ENCODE results near the gene PLAAT4. TPM values are rescaled to one million over a fixed set of nuclear protein-coding genes. Genes with fewer than 3 reads are reported as not detected.
A peak's percentile ranks its signal among the peaks of the same experiment; 100 is the strongest.
"Not testable (repeated sequence)": the region's sequence is repeated elsewhere in the genome, so short reads cannot be mapped to it uniquely, and the experiment has no call there.

PLAAT4 gene
- total and polyA plus RNA-seq, 2 experiments from 2014 or later, result 7.9 to 13.7 TPM

DNA sequence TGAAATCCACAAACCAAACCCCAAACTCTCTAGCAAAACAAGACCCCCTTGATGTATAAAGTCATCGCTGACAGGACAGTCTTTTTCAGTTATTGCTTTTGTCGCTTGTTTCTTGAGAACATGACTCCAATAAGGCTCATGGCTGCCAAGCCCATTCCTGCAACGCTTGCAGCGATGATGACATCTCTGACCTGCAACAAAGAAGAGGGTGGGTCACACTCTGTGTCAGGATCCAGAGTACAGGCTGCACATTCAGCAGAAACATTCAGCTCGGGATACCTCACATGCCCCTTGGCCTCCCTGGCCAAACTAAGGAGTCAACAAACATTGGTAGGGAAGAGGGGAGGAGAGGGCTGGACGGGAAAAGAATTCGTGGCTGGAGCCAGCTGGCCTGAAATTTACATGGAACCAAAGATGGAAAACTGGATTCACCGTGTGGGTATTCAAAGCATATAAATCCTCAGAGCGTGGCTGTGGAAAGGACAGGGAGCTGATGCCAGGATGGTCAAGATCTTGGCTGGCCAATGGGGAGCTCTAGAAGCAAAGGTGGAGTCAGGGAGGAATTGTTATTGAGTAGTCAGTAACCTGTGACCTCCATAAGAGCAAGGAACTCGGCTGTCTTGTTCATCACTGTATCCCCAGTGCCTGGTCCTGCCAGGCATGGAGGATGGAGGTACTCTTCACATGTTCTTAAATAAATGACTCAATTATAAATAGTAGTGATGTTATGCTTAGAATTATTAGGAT, 38.4 kb downstream of the PLAAT4 start:
- TF ChIP-seq EZH2phosphoT487 (IDR thresholded peaks at IDR 0.05; ENCODE audit: low read depth, severe bottlenecking, unreplicated experiment) (no peak), EZH2 (IDR thresholded peaks at IDR 0.05; ENCODE audit: borderline replicate concordance) (no peak)
- TF ChIP-seq, protein P1, sequence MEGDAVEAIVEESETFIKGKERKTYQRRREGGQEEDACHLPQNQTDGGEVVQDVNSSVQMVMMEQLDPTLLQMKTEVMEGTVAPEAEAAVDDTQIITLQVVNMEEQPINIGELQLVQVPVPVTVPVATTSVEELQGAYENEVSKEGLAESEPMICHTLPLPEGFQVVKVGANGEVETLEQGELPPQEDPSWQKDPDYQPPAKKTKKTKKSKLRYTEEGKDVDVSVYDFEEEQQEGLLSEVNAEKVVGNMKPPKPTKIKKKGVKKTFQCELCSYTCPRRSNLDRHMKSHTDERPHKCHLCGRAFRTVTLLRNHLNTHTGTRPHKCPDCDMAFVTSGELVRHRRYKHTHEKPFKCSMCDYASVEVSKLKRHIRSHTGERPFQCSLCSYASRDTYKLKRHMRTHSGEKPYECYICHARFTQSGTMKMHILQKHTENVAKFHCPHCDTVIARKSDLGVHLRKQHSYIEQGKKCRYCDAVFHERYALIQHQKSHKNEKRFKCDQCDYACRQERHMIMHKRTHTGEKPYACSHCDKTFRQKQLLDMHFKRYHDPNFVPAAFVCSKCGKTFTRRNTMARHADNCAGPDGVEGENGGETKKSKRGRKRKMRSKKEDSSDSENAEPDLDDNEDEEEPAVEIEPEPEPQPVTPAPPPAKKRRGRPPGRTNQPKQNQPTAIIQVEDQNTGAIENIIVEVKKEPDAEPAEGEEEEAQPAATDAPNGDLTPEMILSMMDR (IDR thresholded peaks at IDR 0.05; ENCODE audit: poor library complexity), result no peak
- Histone ChIP-seq H3K27me3 (no peaks in the 10 kb centered on the region), H4K20me1 (ENCODE audit: insufficient read depth, poor library complexity, severe bottlenecking) (no peaks in the 10 kb centered on the region), H3K36me3 (replicated peaks; ENCODE audit: insufficient read depth, low read depth) (no peaks in the 10 kb centered on the region), H3K4me2 (peak overlapping the region; percentile 68), H2AFZ (peak overlapping the region; percentile 49), H3K9me2 (replicated peaks; ENCODE audit: insufficient read depth) (no peaks in the 10 kb centered on the region), H3K4me1 (ENCODE audit: insufficient read depth) (peaks cover 18% of the 10 kb centered on the region), H3K4me3 (no peak overlapping the region), H3K27ac (peak overlapping the region; percentile 92), H3K9me3 (ENCODE audit: low read depth) (no peaks in the 10 kb centered on the region), H3K79me2 (no peaks in the 10 kb centered on the region)
- WGBS (ENCODE audit: low lambda C conversion rate, missing lambda C conversion rate), result 67% methylated on average over 10 of the region's 10 CpGs
- DNase-seq (ENCODE audit: low spot score), result peak; percentile 61

DNA sequence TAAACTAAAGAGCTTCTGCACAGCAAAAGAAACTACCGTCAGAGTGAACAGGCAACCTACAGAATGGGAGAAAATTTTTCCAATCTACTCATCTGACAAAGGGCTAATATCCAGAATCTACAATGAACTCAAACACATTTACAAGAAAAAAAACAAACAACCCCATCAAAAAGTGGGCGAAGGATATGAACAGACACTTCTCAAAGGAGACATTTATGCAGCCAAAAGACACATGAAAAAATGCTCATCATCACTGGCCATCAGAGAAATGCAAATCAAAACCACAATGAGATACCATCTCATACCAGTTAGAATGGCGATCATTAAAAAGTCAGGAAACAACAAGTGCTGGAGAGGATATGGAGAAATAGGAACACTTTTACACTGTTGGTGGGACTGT, 42.3 kb downstream of the PLAAT4 start:
- H3K4me3 ChIP-seq; H3K9me2 ChIP-seq (replicated peaks; ENCODE audit: insufficient read depth); H2AFZ ChIP-seq; H3K79me2 ChIP-seq; DNase-seq (ENCODE audit: low spot score); H3K27ac ChIP-seq; H4K20me1 ChIP-seq (ENCODE audit: insufficient read depth, poor library complexity, severe bottlenecking); H3K9me3 ChIP-seq (ENCODE audit: low read depth); H3K27me3 ChIP-seq; H3K36me3 ChIP-seq (replicated peaks; ENCODE audit: insufficient read depth, low read depth); H3K4me2 ChIP-seq: not testable (repeated sequence)
- peaks cover 15% of the 10 kb centered on the region for H3K4me1 ChIP-seq (ENCODE audit: insufficient read depth)
- WGBS (ENCODE audit: low lambda C conversion rate, missing lambda C conversion rate), result 89% methylated on average over 3 of the region's 3 CpGs

DNA sequence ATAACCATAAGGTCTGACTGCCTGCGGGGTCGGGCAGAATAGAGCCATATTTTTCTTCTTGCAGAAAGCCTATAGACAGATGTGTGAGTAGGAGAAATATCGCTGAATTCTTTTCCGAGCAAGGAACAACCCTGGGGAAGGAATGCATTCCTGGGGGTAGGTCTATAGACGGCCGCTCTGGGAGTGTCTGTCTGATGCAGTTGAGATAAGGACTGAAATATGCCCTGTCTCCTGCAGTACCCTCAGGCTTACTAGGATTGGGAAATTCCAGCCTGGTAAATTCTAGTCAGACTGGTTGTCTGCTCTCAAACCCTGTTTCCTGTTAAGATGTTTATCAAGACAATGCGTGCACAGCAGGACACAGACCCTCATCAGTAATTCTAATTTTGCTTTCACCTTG, 44.6 kb downstream of the PLAAT4 start:
- not testable (repeated sequence) for H4K20me1 ChIP-seq (ENCODE audit: insufficient read depth, poor library complexity, severe bottlenecking); H3K4me3 ChIP-seq; H3K4me2 ChIP-seq; DNase-seq (ENCODE audit: low spot score); H2AFZ ChIP-seq; H3K27me3 ChIP-seq; H3K4me1 ChIP-seq (ENCODE audit: insufficient read depth); H3K9me3 ChIP-seq (ENCODE audit: low read depth); H3K27ac ChIP-seq; H3K9me2 ChIP-seq (replicated peaks; ENCODE audit: insufficient read depth); H3K79me2 ChIP-seq; H3K36me3 ChIP-seq (replicated peaks; ENCODE audit: insufficient read depth, low read depth)
- WGBS (ENCODE audit: low lambda C conversion rate, missing lambda C conversion rate), result 62% methylated on average over 7 of the region's 7 CpGs

DNA sequence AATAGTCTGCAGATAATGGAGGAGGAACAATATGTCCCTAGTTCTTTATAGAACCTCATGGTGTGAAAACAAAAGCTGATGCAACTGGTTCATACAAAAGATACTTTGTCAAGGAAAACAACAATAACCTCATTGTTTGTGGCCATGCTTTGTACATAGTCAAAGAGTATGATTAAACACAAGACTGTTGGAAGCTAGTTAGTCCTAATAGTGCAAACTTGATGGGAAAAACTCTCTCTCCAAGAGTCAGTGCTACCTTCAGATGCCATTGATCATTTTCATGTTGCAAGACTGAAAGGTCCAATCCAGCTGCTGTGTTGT, 46.7 kb downstream of the PLAAT4 start:
- Histone ChIP-seq H4K20me1 (ENCODE audit: insufficient read depth, poor library complexity, severe bottlenecking) (no peaks in the 10 kb centered on the region), H3K4me2 (no peak overlapping the region)

More for the DNA sequence above, 46.7 kb downstream of the PLAAT4 start:
- Histone ChIP-seq H3K9me2 (replicated peaks; ENCODE audit: insufficient read depth) (no peaks in the 10 kb centered on the region), H3K27ac (no peak overlapping the region), H3K27me3 (no peaks in the 10 kb centered on the region), H2AFZ (no peak overlapping the region), H3K4me1 (ENCODE audit: insufficient read depth) (no peaks in the 10 kb centered on the region), H3K79me2 (no peaks in the 10 kb centered on the region), H3K36me3 (replicated peaks; ENCODE audit: insufficient read depth, low read depth) (no peaks in the 10 kb centered on the region), H3K4me3 (no peak overlapping the region), H3K9me3 (ENCODE audit: low read depth) (no peaks in the 10 kb centered on the region)
- DNase-seq (ENCODE audit: low spot score), result no peak
- TF ChIP-seq EZH2phosphoT487 (IDR thresholded peaks at IDR 0.05; ENCODE audit: low read depth, severe bottlenecking, unreplicated experiment) (no peak), EZH2 (IDR thresholded peaks at IDR 0.05; ENCODE audit: borderline replicate concordance) (no peak)
- TF ChIP-seq, protein P1 (IDR thresholded peaks at IDR 0.05; ENCODE audit: poor library complexity), result no peak

All from hepatocyte (in vitro differentiated cells).